ENCODE results near the gene BRAF. TPM values are rescaled to one million over a fixed set of nuclear protein-coding genes. Genes with fewer than 3 reads are reported as not detected.
"Not testable (repeated sequence)": the region's sequence is repeated elsewhere in the genome, so short reads cannot be mapped to it uniquely, and the experiment has no call there.

Gene BRAF
- total RNA-seq, 1 donor from 2014 or later: 25.0 TPM

GRCh38 chr7:140810385-140810784 is 114.3 kb downstream of the BRAF start:
- intact Hi-C loops (cut with micrococcal nuclease): loop anchor here (5.0 kb wide), 1 partner anchor 333 kb away; the partner anchor contains the start of gene MKRN1

GRCh38 chr7:140778975-140779374 is 145.8 kb downstream of the BRAF start:
- intact Hi-C loops (cut with micrococcal nuclease): no loop called here

GRCh38 chr7:140778568-140778967 is 146.2 kb downstream of the BRAF start:
- intact Hi-C loops (cut with micrococcal nuclease): no loop called here

- intact Hi-C loops (cut with micrococcal nuclease): no loop called here
These were observed 150.4 kb downstream of the BRAF start for GRCh38 chr7:140774371-140774770.

- intact Hi-C loops (cut with micrococcal nuclease): no loop called here
These were observed 151.6 kb downstream of the BRAF start for GRCh38 chr7:140773104-140773503.

- intact Hi-C loops (cut with micrococcal nuclease): no loop called here
These were observed 152.9 kb downstream of the BRAF start for GRCh38 chr7:140771826-140772225.

GRCh38 chr7:140769852-140770251 is 154.9 kb downstream of the BRAF start:
- intact Hi-C loops (cut with micrococcal nuclease): no loop called here

- intact Hi-C loops (cut with micrococcal nuclease): no loop called here
These were observed 157.3 kb downstream of the BRAF start for GRCh38 chr7:140767418-140767817.

GRCh38 chr7:140765441-140765840 is 159.3 kb downstream of the BRAF start:
- intact Hi-C loops (cut with micrococcal nuclease): not testable (repeated sequence)

GRCh38 chr7:140763166-140763565 is 161.6 kb downstream of the BRAF start:
- intact Hi-C loops (cut with micrococcal nuclease): not testable (repeated sequence)

GRCh38 chr7:140761375-140761774 is 163.4 kb downstream of the BRAF start:
- intact Hi-C loops (cut with micrococcal nuclease): not testable (repeated sequence)

- intact Hi-C loops (cut with micrococcal nuclease): no loop called here
These were observed 170.2 kb downstream of the BRAF start for GRCh38 chr7:140754506-140754905.

- intact Hi-C loops (cut with micrococcal nuclease): no loop called here
These were observed 172.2 kb downstream of the BRAF start for GRCh38 chr7:140752533-140752932.

GRCh38 chr7:140746751-140747150 is 178.0 kb downstream of the BRAF start:
- intact Hi-C loops (cut with micrococcal nuclease): no loop called here

GRCh38 chr7:140745266-140746058 is 179.3 kb downstream of the BRAF start:
- intact Hi-C loops (cut with micrococcal nuclease): no loop called here

GRCh38 chr7:140744005-140744404 is 180.7 kb downstream of the BRAF start:
- intact Hi-C loops (cut with micrococcal nuclease): no loop called here

GRCh38 chr7:140743255-140743654 is 181.5 kb downstream of the BRAF start:
- intact Hi-C loops (cut with micrococcal nuclease): not testable (repeated sequence)

- intact Hi-C loops (cut with micrococcal nuclease): no loop called here
These were observed 186.4 kb downstream of the BRAF start for GRCh38 chr7:140738280-140738679.

GRCh38 chr7:140734729-140735128 is 190.0 kb downstream of the BRAF start:
- intact Hi-C loops (cut with micrococcal nuclease): no loop called here

- intact Hi-C loops (cut with micrococcal nuclease): no loop called here
These were observed 190.6 kb downstream of the BRAF start for GRCh38 chr7:140734096-140734495.

GRCh38 chr7:140732416-140732815 is 192.3 kb downstream of the BRAF start:
- intact Hi-C loops (cut with micrococcal nuclease): no loop called here

- intact Hi-C loops (cut with micrococcal nuclease): loop anchor here (1.0 kb wide), 1 partner anchor 286 kb away; no protein-coding TSS in a partner anchor
These were observed 198.4 kb downstream of the BRAF start for GRCh38 chr7:140726281-140726680.

GRCh38 chr7:140724706-140725105 is 200.0 kb downstream of the BRAF start:
- intact Hi-C loops (cut with micrococcal nuclease): no loop called here

Measured in T-helper 2 cell treated with Interferon-gamma antibody and Interleukin-4, amounts not matched to agents 100 ng/mL and 5 ng/mL, for 36 hours (primary cell).